H9 (cell line): ENCODE measurements around the gene GRIPAP1. TPM values are rescaled to one million over a fixed set of nuclear protein-coding genes. Genes with fewer than 3 reads are reported as not detected.

Source experiments
- DNase-seq: peaks from one replicate; pipeline ENCODE4 v3.0.0-alpha.2; 2017
- H2AFZ ChIP-seq: one replicate; pipeline ENCODE4 v1.6.1; 2013; ENCODE audit warnings: mild to moderate bottlenecking, low read length, control low read depth, moderate library complexity
- H2AK5ac ChIP-seq: 2 replicates; pipeline ENCODE4 v1.6.1; 2013; ENCODE audit warnings: low read length, control low read depth, mixed read lengths; ENCODE audit not compliant: insufficient read length
- H2BK120ac ChIP-seq: one replicate; pipeline ENCODE4 v1.6.1; 2013; ENCODE audit warnings: low read depth, mild to moderate bottlenecking, low read length, control low read depth, inconsistent platforms; ENCODE audit not compliant: poor library complexity, severe bottlenecking
- H2BK12ac ChIP-seq: 2 replicates; pipeline ENCODE4 v1.6.1; 2013; ENCODE audit warnings: low read length, control low read depth, mixed read lengths, low read depth; ENCODE audit not compliant: insufficient read length
- H2BK15ac ChIP-seq: 2 replicates; pipeline ENCODE4 v1.6.1; 2013; ENCODE audit warnings: low read depth, low read length, control low read depth
- H2BK20ac ChIP-seq: one replicate; pipeline ENCODE4 v1.6.1; 2013; ENCODE audit warnings: low read depth, mild to moderate bottlenecking, low read length, control low read depth, inconsistent platforms; ENCODE audit not compliant: poor library complexity, severe bottlenecking
- H2BK5ac ChIP-seq: 2 replicates; pipeline ENCODE4 v1.6.1; 2013; ENCODE audit warnings: low read length, control low read depth, mixed read lengths; ENCODE audit not compliant: insufficient read length
- H3K14ac ChIP-seq: 2 replicates; pipeline ENCODE4 v1.6.1; 2013; ENCODE audit warnings: low read length, control low read depth; ENCODE audit not compliant: insufficient read depth
- H3K18ac ChIP-seq: 2 replicates; pipeline ENCODE4 v1.6.1; 2013; ENCODE audit warnings: low read depth, mild to moderate bottlenecking, mixed read lengths, low read length, control low read depth; ENCODE audit not compliant: insufficient read length
- H3K23ac ChIP-seq: 2 replicates; pipeline ENCODE4 v1.6.1; 2013; ENCODE audit warnings: low read length, control low read depth, mixed read lengths, low read depth; ENCODE audit not compliant: insufficient read length
- H3K23me2 ChIP-seq: 2 replicates; pipeline ENCODE4 v1.6.1; 2013; ENCODE audit warnings: low read depth, mild to moderate bottlenecking, mixed read lengths, low read length, control low read depth; ENCODE audit not compliant: insufficient read length, poor library complexity, severe bottlenecking
- H3K27ac ChIP-seq: 2 replicates; pipeline ENCODE4 v1.5.1; 2013; ENCODE audit warnings: low read length, control low read depth, mixed read lengths, low read depth; ENCODE audit not compliant: insufficient read length
- H3K27me3 ChIP-seq: 2 replicates; pipeline ENCODE4 v1.6.1; 2013; ENCODE audit warnings: low read length, control low read depth, inconsistent platforms; ENCODE audit not compliant: insufficient read depth
- H3K4ac ChIP-seq: 2 replicates; pipeline ENCODE4 v1.6.1; 2013; ENCODE audit warnings: low read depth, mild to moderate bottlenecking, control low read depth, inconsistent platforms, low read length, moderate library complexity
- H3K4me1 ChIP-seq: 2 replicates; pipeline ENCODE4 v1.6.1; 2013; ENCODE audit warnings: low read length, control low read depth, inconsistent platforms; ENCODE audit not compliant: insufficient read depth
- H3K4me2 ChIP-seq: 2 replicates; pipeline ENCODE4 v1.6.1; 2013; ENCODE audit warnings: low read length, control low read depth, mixed read lengths; ENCODE audit not compliant: insufficient read length, insufficient read depth
- H3K56ac ChIP-seq: 2 replicates; pipeline ENCODE4 v1.6.1; 2013; ENCODE audit warnings: low read depth, mild to moderate bottlenecking, mixed read lengths, low read length, control low read depth; ENCODE audit not compliant: insufficient read length
- H3K79me1 ChIP-seq: 2 replicates; pipeline ENCODE4 v1.6.1; 2013; ENCODE audit warnings: low read depth, mild to moderate bottlenecking, moderate library complexity, low read length, control low read depth, inconsistent platforms; ENCODE audit not compliant: insufficient read depth, poor library complexity, severe bottlenecking
- H3K79me2 ChIP-seq: 2 replicates; pipeline ENCODE4 v1.6.1; 2013; ENCODE audit warnings: low read length, control low read depth, inconsistent platforms; ENCODE audit not compliant: insufficient read depth
- H3K9ac ChIP-seq: 2 replicates; pipeline ENCODE4 v1.6.1; 2013; ENCODE audit warnings: low read length, control low read depth, mixed read lengths; ENCODE audit not compliant: insufficient read length; ENCODE audit errors: extremely low read depth
- H3K9me3 ChIP-seq: one replicate; pipeline ENCODE4 v1.6.1; 2013; ENCODE audit warnings: low read depth, low read length, inconsistent platforms; ENCODE audit not compliant: control insufficient read depth
- H3T11ph ChIP-seq: one replicate; pipeline ENCODE4 v1.6.1; 2013; ENCODE audit warnings: mild to moderate bottlenecking, low read length, control low read depth, inconsistent platforms
- H4K20me1 ChIP-seq: one replicate; pipeline ENCODE4 v1.6.1; 2013; ENCODE audit not compliant: control insufficient read depth, insufficient read length, insufficient read depth
- H4K5ac ChIP-seq: 2 replicates; pipeline ENCODE4 v1.6.1; 2013; ENCODE audit warnings: low read depth, mild to moderate bottlenecking, mixed read lengths, low read length, control low read depth; ENCODE audit not compliant: insufficient read length
- H4K8ac ChIP-seq: replicated peaks from 2 replicates; pipeline ENCODE4 v1.6.1; 2013; ENCODE audit warnings: low read length, control low read depth, mixed read lengths, low read depth; ENCODE audit not compliant: insufficient read length
- H4K91ac ChIP-seq: 2 replicates; pipeline ENCODE4 v1.6.1; 2013; ENCODE audit warnings: low read depth, mild to moderate bottlenecking, moderate library complexity, mixed read lengths, low read length, control low read depth; ENCODE audit not compliant: insufficient read length
- H3K27ac Mint-ChIP-seq, 3 experiments: 2 replicates in 2 of 3; 3 replicates in 1 of 3; pipeline ENCODE4 v1.8.0; 2020 to 2021; ENCODE audit warnings: mixed read lengths in 3 of 3, mild to moderate bottlenecking in 1 of 3, moderate library complexity in 1 of 3
- H3K27me3 Mint-ChIP-seq: 2 replicates; pipeline ENCODE4 v1.8.0; 2021; ENCODE audit warnings: low read depth, mild to moderate bottlenecking, moderate library complexity, mixed read lengths
- H3K36me3 Mint-ChIP-seq, 3 experiments: 2 replicates in 2 of 3; 3 replicates in 1 of 3; pipeline ENCODE4 v1.8.0; 2020 to 2021; ENCODE audit warnings: low read depth in 3 of 3, mixed read lengths in 3 of 3; ENCODE audit not compliant: insufficient read depth in 1 of 3
- H3K4me1 Mint-ChIP-seq, 2 experiments: 2 replicates each; pipeline ENCODE4 v1.8.0; 2020; ENCODE audit warnings: mixed read lengths in 2 of 2
- H3K4me3 Mint-ChIP-seq, 2 experiments: 2 replicates in 1 of 2; 3 replicates in 1 of 2; pipeline ENCODE4 v1.8.0; 2020 to 2021; ENCODE audit warnings: mild to moderate bottlenecking in 2 of 2, mixed read lengths in 2 of 2, moderate library complexity in 1 of 2
- H3K9me3 Mint-ChIP-seq, 2 experiments: 2 replicates in 1 of 2; 3 replicates in 1 of 2; pipeline ENCODE4 v1.8.0; 2020; ENCODE audit warnings: mild to moderate bottlenecking in 2 of 2, mixed read lengths in 2 of 2, moderate library complexity in 1 of 2
- CTCF ChIP-seq: fragments of 200-600 bp; sonication (generic); conservative IDR thresholded peaks from 3 replicates; pipeline ENCODE4 v1.8.0; 2021; ENCODE audit warnings: antibody characterized with exemption, mild to moderate bottlenecking
- WGBS: extraction: QIAGEN DNeasy Blood & Tissue Kit; methylation state at CpG from one replicate; pipeline ENCODE4 v1.1.7; 2013; ENCODE audit warnings: missing lambda C conversion rate, low lambda C conversion rate, mixed read lengths; ENCODE audit not compliant: insufficient read length; ENCODE audit errors: extremely low coverage; 5-methylcytosine and 5-hydroxymethylcytosine counted together
- total RNA-seq: library from RNA; stranded (reverse); gene quantifications from 2 replicates; pipeline ENCODE4 v1.2.1, GENCODE V29; 2021

Gene GRIPAP1
- total RNA-seq, 1 experiment from 2014 or later: 71.8 TPM

GRCh38 chrX:48998391-48998790 is 3.7 kb downstream of the GRIPAP1 start:
- no peaks in the 10 kb centered on the region; the same call in 1 of the 2 replicates for H3K27me3 Mint-ChIP-seq

More at GRCh38 chrX:48998391-48998790, 3.7 kb downstream of the GRIPAP1 start:
- no CpG with 5 or more reads among the region's 4 CpGs for WGBS
- no peak overlapping the region for H3K18ac ChIP-seq
- H3K23me2 ChIP-seq: no peaks in the 10 kb centered on the region
- no peak overlapping the region for H3K27ac ChIP-seq
- TF ChIP-seq CTCF: no peak
- H3K14ac ChIP-seq: no peak overlapping the region
- no peak overlapping the region for H2BK120ac ChIP-seq
- no peak overlapping the region for H3K56ac ChIP-seq
- H3K27ac Mint-ChIP-seq: no peak overlapping the region
- no peak overlapping the region for H2BK5ac ChIP-seq
- H3K4me1 ChIP-seq: no peaks in the 10 kb centered on the region
- H4K5ac ChIP-seq: no peak overlapping the region
- H2BK15ac ChIP-seq: no peak overlapping the region
- H3T11ph ChIP-seq: no peak overlapping the region
- H3K4me3 Mint-ChIP-seq: no peak overlapping the region
- H3K79me2 ChIP-seq: peaks cover 2% of the 10 kb centered on the region; the same call in 1 of the 2 replicates
- H4K20me1 ChIP-seq: peaks cover 2% of the 10 kb centered on the region
- no peak overlapping the region for H4K8ac ChIP-seq
- H3K9me3 ChIP-seq: no peaks in the 10 kb centered on the region
- peaks cover 44 to 65% (median 65%) of the 10 kb centered on the region in 3 experiments for H3K36me3 Mint-ChIP-seq
- H4K91ac ChIP-seq: no peak overlapping the region
- H2BK20ac ChIP-seq: no peak overlapping the region
- DNase-seq: no peak
- H3K79me1 ChIP-seq: peaks cover 2% of the 10 kb centered on the region
- H3K9me3 Mint-ChIP-seq: peaks cover 69 to 78% of the 10 kb centered on the region in 2 experiments
- no peak overlapping the region for H3K9ac ChIP-seq
- H3K27me3 ChIP-seq: no peaks in the 10 kb centered on the region
- H3K4me1 Mint-ChIP-seq: peaks cover 0 to 8% of the 10 kb centered on the region in 2 experiments; a peak in 2 of 4 replicates
- H2BK12ac ChIP-seq: no peak overlapping the region
- H3K23ac ChIP-seq: no peak overlapping the region
- no peak overlapping the region for H3K4me2 ChIP-seq
- no peak overlapping the region for H2AK5ac ChIP-seq
- H2AFZ ChIP-seq: no peak overlapping the region
- H3K4ac ChIP-seq: no peak overlapping the region
